HEK293T (cell line): Measurements from ENCODE around the gene DENND2D.
"Not testable (repeated sequence)": the region's sequence is repeated elsewhere in the genome, so short reads cannot be mapped to it uniquely, and the experiment has no call there.

Source experiments
- CTCF ChIA-PET: fragments of 350-600 bp; formaldehyde crosslinking; extraction: SDS; loops from one replicate; lab custom pipeline; 2021; ENCODE audit warnings: antibody characterized with exemption, inconsistent platforms; lab: Yijun Ruan, JAX
- POLR2A ChIA-PET: fragments of 350-600 bp; formaldehyde crosslinking; extraction: SDS; loops from one replicate; lab custom pipeline; 2020; ENCODE audit warnings: antibody characterized with exemption, inconsistent platforms; lab: Yijun Ruan, JAX
- DNase-seq: peaks from one replicate; pipeline ENCODE4 v3.0.0; 2012; ENCODE audit warnings: mixed read lengths; ENCODE audit errors: extremely low spot score
- ARNT ChIP-seq: fragments of 450-650 bp; IDR thresholded peaks from 2 replicates; pipeline ENCODE4 v1.6.1; 2017; ENCODE audit warnings: mild to moderate bottlenecking
- BHLHE40 ChIP-seq: fragments of 450-650 bp; IDR thresholded peaks from 2 replicates; pipeline ENCODE4 v1.6.1; 2016; ENCODE audit warnings: mild to moderate bottlenecking, moderate library complexity, borderline replicate concordance
- CTBP1 ChIP-seq: fragments of 450-650 bp; IDR thresholded peaks from 2 replicates; pipeline ENCODE4 v1.6.1; 2016; ENCODE audit warnings: borderline replicate concordance
- ELF4 ChIP-seq: fragments of 450-650 bp; IDR thresholded peaks from 2 replicates; pipeline ENCODE4 v1.6.1; 2017; ENCODE audit warnings: antibody characterized with exemption
- FOXA1 ChIP-seq: fragments of 450-650 bp; IDR thresholded peaks from 2 replicates; pipeline ENCODE4 v1.6.1; 2016; ENCODE audit warnings: mild to moderate bottlenecking
- FOXK2 ChIP-seq: fragments of 450-650 bp; IDR thresholded peaks from 2 replicates; pipeline ENCODE4 v1.6.1; 2016; ENCODE audit warnings: mild to moderate bottlenecking
- FOXM1 ChIP-seq: fragments of 450-650 bp; IDR thresholded peaks from 2 replicates; pipeline ENCODE4 v1.6.1; 2017; ENCODE audit warnings: mild to moderate bottlenecking, borderline replicate concordance
- HDGF ChIP-seq: fragments of 450-650 bp; IDR thresholded peaks from 2 replicates; pipeline ENCODE4 v1.6.1; 2017; ENCODE audit warnings: antibody characterized with exemption, borderline replicate concordance
- L3MBTL2 ChIP-seq: fragments of 450-650 bp; conservative IDR thresholded peaks from 2 replicates; pipeline ENCODE4 v1.6.1; 2016; ENCODE audit warnings: mild to moderate bottlenecking
- LEF1 ChIP-seq: fragments of 450-650 bp; IDR thresholded peaks from 2 replicates; pipeline ENCODE4 v1.6.1; 2017; ENCODE audit warnings: mild to moderate bottlenecking, borderline replicate concordance
- NFRKB ChIP-seq: fragments of 450-650 bp; IDR thresholded peaks from 2 replicates; pipeline ENCODE4 v1.6.1; 2016; ENCODE audit warnings: mild to moderate bottlenecking, moderate library complexity
- SP1 ChIP-seq: fragments of 450-650 bp; IDR thresholded peaks from 2 replicates; pipeline ENCODE4 v1.6.1; 2017
- SUZ12 ChIP-seq: fragments of 450-650 bp; IDR thresholded peaks from 2 replicates; pipeline ENCODE4 v1.6.1; 2016; ENCODE audit warnings: mild to moderate bottlenecking
- TARDBP ChIP-seq: fragments of 450-650 bp; IDR thresholded peaks from 2 replicates; pipeline ENCODE4 v1.6.1; 2016
- ZNF384 ChIP-seq: fragments of 450-650 bp; IDR thresholded peaks from 2 replicates; pipeline ENCODE4 v1.6.1; 2016
- TF ChIP-seq, protein P1 (sequence below): fragments of 450-650 bp; IDR thresholded peaks from 2 replicates; pipeline ENCODE4 v1.6.1; 2016

Gene DENND2D

DNA sequence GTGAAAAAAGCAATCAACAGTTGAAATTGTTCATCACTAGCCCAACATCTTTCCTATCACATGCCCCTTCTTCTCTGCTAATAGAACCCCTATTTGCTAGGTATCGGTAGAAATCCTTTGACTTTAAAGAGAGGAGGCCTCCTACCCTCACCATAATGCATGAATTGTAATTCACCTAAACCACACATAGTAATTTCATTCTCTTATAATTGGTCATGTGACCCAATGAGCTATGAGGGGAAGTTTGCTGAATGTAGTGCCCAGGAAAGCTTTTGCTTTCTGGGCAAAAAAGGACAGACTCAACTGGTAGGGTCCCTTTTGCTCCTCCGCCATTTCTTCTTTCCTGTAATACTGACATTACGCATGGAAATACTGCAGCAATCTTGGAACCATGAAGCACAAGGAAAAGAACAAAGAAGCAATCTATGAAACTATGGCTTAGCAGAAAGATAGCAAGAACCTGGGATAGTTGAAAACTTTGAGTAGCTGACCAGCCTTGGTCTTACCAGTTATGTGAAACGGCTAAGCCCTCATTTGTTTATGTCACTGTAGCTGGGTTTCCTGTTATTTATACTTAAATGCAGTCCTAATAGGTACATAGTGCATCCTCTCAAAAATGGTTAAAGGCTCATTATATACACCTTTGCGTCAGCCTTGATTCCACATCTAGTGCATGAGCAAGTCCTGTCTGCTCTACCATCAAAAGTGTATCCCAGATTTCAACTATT is 16.9 kb upstream of the DENND2D start:
- TF ChIP-seq FOXK2 (no peak), CTBP1 (no peak), ZNF384 (no peak), LEF1 (no peak), HDGF (no peak), SP1 (no peak), NFRKB (no peak)
- TF ChIP-seq, protein P1, sequence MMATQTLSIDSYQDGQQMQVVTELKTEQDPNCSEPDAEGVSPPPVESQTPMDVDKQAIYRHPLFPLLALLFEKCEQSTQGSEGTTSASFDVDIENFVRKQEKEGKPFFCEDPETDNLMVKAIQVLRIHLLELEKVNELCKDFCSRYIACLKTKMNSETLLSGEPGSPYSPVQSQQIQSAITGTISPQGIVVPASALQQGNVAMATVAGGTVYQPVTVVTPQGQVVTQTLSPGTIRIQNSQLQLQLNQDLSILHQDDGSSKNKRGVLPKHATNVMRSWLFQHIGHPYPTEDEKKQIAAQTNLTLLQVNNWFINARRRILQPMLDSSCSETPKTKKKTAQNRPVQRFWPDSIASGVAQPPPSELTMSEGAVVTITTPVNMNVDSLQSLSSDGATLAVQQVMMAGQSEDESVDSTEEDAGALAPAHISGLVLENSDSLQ = no peak
- no peak for DNase-seq
- POLR2A ChIA-PET = no interaction called here
- CTCF ChIA-PET = no interaction called here

DNA sequence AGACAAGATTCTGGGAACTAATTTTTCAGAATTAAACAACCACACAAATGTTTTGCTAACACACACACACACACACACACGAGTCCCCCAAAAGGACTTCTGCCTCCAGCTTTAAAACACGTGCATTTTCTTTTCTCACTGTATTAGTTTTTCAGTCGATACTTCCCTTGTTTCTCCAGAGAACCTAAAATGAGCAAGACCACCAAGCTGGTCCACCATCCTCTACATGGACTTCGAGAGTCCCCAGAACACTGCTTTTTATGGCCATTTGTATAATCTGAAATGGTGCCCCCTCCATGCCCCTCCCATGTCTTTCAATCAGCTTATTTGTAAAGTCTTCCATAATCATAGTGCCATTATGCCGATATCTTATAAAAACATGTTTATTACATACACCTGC is 16.3 kb upstream of the DENND2D start:
- ChIA-PET POLR2A (no interaction called here), CTCF (no interaction called here)
- TF ChIP-seq ARNT (no peak), CTBP1 (no peak), L3MBTL2 (no peak), FOXK2 (no peak), FOXM1 (no peak), BHLHE40 (no peak), ELF4 (no peak), SUZ12 (no peak), FOXA1 (no peak), TARDBP (no peak), SP1 (no peak), ZNF384 (no peak), HDGF (no peak), LEF1 (no peak), NFRKB (no peak)
- TF ChIP-seq, protein P1 = no peak
- DNase-seq = no peak

DNA sequence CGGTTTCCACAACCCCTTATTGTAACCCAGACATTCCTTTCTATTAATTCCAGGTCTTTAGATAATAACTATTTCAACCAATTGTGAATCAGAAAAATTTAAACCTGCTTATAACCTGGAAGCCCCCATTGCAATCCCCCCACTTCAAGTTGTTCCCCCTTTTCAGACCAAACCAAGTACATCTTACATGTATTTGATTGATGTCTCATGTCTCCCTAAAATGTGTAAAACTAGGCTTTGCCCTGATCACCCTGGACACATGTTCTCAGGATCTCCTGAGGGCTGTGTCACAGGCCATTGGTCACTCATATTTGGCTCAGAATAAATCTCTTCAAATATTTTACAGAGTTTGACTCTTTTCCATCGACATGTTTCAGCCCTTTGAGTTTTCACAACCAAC is 14.8 kb upstream of the DENND2D start:
- DNase-seq, POLR2A ChIA-PET: not testable (repeated sequence)
- CTCF ChIA-PET = interaction anchor here (0.6 to 0.7 kb wide), 2 partner anchors 184 to 189 kb away, joined by 3 read pairs; no protein-coding TSS in a partner anchor

DNA sequence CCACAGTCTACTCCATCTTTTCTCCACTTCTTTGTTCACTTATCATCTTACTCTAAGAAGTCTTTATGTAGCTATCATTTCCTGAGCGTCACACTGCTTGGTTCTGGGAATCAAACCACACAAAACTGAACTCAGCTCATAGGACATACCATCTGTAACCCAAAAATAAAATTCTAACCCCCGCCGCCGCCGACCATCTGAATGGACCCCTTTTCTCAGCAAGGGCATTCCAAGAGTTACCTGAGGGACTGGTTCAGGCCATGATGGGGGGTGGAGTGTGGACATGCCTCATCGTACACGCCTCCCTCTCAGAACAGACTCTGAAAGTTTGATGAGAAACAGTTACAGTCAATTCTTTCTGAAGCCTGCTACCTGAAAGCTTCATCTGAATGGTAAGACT is 14.4 kb upstream of the DENND2D start:
- ChIA-PET POLR2A (no interaction called here), CTCF (interaction anchor here (0.7 kb wide), 1 partner anchor 104 kb away, joined by 3 read pairs; no protein-coding TSS in a partner anchor)
- no peak for TF ChIP-seq ELF4
- no peak for TF ChIP-seq SUZ12
- no peak for TF ChIP-seq FOXK2
- no peak for TF ChIP-seq ARNT
- TF ChIP-seq L3MBTL2 = no peak
- no peak for TF ChIP-seq BHLHE40
- no peak for DNase-seq

DNA sequence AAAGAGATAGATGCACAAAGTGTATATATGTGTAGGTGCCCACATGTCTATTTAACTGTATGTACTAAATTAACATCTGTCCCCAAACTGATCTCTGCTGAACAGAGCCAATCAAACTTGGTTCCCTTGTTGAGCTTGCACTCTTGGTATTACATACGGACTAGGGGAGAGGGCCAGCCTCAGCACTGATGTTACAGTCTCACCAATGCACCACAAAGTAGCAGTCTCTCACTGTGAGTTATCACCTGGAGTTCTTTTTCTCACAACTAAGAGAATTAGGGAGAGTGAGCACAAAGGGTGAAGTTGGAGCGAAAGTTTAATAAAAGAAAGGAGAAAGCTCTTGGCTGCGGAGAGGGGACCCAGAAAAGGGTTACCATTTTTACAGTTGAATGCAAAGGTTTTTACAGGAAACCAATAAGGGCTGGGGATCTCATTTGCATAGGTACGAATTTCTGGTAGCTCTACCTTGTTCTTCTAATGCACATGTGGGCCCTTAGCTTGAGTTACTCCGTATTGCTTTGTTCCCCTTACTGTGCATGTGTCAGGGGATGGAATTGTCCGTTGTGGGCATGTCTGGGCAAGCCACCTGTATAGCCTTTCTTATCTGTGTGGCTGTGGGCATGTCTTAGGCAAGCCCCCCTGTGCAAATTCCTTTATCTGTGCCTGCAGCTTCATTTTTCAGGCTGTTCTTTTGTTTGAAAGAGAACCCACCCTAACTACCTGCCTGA is 13.8 kb upstream of the DENND2D start:
- ChIA-PET POLR2A (no interaction called here), CTCF (interaction anchor here (0.7 kb wide), 1 partner anchor 105 kb away, joined by 3 read pairs; no protein-coding TSS in a partner anchor)
- DNase-seq = no peak
- no peak for TF ChIP-seq ZNF384
- no peak for TF ChIP-seq TARDBP
- no peak for TF ChIP-seq ARNT
- no peak for TF ChIP-seq LEF1
- no peak for TF ChIP-seq L3MBTL2
- no peak for TF ChIP-seq HDGF
- TF ChIP-seq SP1 = no peak
- TF ChIP-seq NFRKB = no peak
- TF ChIP-seq, protein P1 = no peak
- no peak for TF ChIP-seq FOXM1
- no peak for TF ChIP-seq ELF4
- no peak for TF ChIP-seq FOXK2
- no peak for TF ChIP-seq CTBP1

DNA sequence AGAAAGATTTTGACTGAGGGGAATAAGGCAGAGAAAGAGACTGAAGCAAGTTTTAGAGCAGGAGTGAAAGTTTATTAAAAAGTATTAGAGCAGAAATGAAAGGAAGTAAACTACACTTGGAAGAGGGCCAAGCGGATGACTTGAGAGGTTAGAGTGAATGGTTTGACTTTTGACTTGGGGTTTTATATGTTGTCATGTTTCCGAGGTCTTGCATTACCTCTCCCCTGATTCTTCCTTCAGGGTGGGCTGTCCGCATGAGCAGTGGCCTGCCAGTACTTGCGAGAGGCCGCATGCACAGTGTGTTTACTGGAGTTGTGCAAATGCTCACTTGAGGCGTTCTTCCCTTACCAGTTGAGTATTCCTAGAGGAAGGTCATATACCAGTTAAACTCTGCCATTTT is 13.0 kb upstream of the DENND2D start:
- TF ChIP-seq FOXA1 (no peak), SP1 (no peak), L3MBTL2 (no peak)
- ChIA-PET CTCF (no interaction called here), POLR2A (no interaction called here)
- DNase-seq = no peak
